DND-41 (cell line): ENCODE results near the gene KDELR3.

Source experiments
- ATAC-seq: fragments of 200-7000 bp; cut with Tn5 transposase; 3 replicates; pipeline ENCODE4 v1.9.1; 2021; ENCODE audit warnings: low read depth; ENCODE audit not compliant: insufficient read depth
- DNase-seq: peaks from one replicate; pipeline ENCODE4 v3.0.0-alpha.2; 2020
- H2AFZ ChIP-seq: 2 replicates; pipeline ENCODE4 v1.6.0; 2012; ENCODE audit warnings: low read depth, low read length
- H3K27ac ChIP-seq: 2 replicates; pipeline ENCODE4 v1.5.1; 2012; ENCODE audit warnings: low read length, inconsistent platforms
- H3K27me3 ChIP-seq: fragments of 200-600 bp; sonication (generic); 2 replicates; pipeline ENCODE4 v1.6.0; 2012; ENCODE audit warnings: low read length, mild to moderate bottlenecking, inconsistent platforms; ENCODE audit not compliant: insufficient read depth, poor library complexity
- H3K36me3 ChIP-seq: 2 replicates; pipeline ENCODE4 v1.5.1; 2012; ENCODE audit warnings: low read length, inconsistent platforms; ENCODE audit not compliant: insufficient read depth
- H3K4me1 ChIP-seq: 2 replicates; pipeline ENCODE4 v1.5.1; 2012; ENCODE audit warnings: mild to moderate bottlenecking, low read length; ENCODE audit not compliant: insufficient read depth
- H3K4me2 ChIP-seq: 2 replicates; pipeline ENCODE4 v1.6.0; 2012; ENCODE audit warnings: mild to moderate bottlenecking, moderate library complexity, low read length, inconsistent platforms; ENCODE audit not compliant: insufficient read depth
- H3K4me3 ChIP-seq, 2 experiments: fragments of 200-600 bp in 1 of 2; shearing (Covaris generic) in 1 of 2; 2 replicates each; pipeline ENCODE4 v1.5.1; 2012 to 2016; ENCODE audit warnings: inconsistent platforms in 2 of 2, low read length in 2 of 2, mild to moderate bottlenecking in 2 of 2, low read depth in 1 of 2, moderate library complexity in 1 of 2
- H3K79me2 ChIP-seq: 2 replicates; pipeline ENCODE4 v1.6.0; 2012; ENCODE audit warnings: low read length, inconsistent platforms; ENCODE audit not compliant: insufficient read depth
- H3K9ac ChIP-seq: 2 replicates; pipeline ENCODE4 v1.6.0; 2012; ENCODE audit warnings: low read depth, mild to moderate bottlenecking, inconsistent platforms, low read length, moderate library complexity
- H3K9me3 ChIP-seq: 2 replicates; pipeline ENCODE4 v1.5.1; 2012; ENCODE audit warnings: low read length, moderate library complexity, mild to moderate bottlenecking, inconsistent platforms; ENCODE audit not compliant: insufficient read depth, severe bottlenecking
- H4K20me1 ChIP-seq: 2 replicates; pipeline ENCODE4 v1.6.0; 2012; ENCODE audit warnings: low read length; ENCODE audit not compliant: insufficient read depth
- EZH2 ChIP-seq: IDR thresholded peaks from 3 replicates; pipeline ENCODE4 v1.6.1; 2012; ENCODE audit warnings: borderline replicate concordance, low read depth, mild to moderate bottlenecking, moderate library complexity, low read length, inconsistent platforms; ENCODE audit not compliant: severe bottlenecking
- TF ChIP-seq, protein P1 (sequence below): IDR thresholded peaks from 2 replicates; pipeline ENCODE4 v1.5.1; 2012; ENCODE audit warnings: borderline replicate concordance, low read length, moderate library complexity, mild to moderate bottlenecking; ENCODE audit not compliant: poor library complexity, severe bottlenecking; ENCODE audit errors: extremely low read depth

KDELR3 gene

DNA sequence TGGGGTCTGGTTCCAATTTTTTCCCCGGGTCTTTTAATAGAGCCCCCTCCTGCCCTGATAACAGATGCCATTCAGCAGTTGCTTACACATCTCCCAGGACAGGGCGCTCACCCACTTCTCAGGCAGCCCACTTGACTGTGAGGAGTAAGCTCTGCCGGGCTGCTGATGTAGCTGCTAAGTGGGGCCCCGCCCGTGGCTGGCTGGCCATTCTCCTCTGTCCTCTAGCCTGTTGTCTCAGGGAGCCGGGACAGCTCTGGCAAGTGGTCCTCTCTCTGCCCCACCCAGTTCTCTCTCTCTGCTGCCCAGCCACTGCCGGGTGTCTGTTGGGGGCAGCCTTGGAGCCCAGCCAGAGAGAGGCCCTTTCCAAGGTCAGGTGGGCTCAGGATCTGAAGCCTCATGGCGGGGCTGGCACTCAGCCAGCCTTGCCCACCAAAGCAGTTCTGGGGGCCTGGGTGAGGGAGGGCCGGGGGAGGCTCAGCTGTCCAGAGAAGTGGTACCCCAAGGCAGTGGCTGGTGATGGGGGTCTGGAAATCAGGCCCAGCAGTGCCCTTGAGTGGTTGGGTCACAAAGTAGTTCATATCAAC is 21.8 kb upstream of the KDELR3 start:
- H3K27me3 ChIP-seq, result peaks cover 36% of the 10 kb centered on the region
- no peak overlapping the region for H3K4me2 ChIP-seq
- no peaks in the 10 kb centered on the region for H3K4me1 ChIP-seq
- DNase-seq (no peak), ATAC-seq (no peak)
- peaks cover 4% of the 10 kb centered on the region for H4K20me1 ChIP-seq
- H3K9me3 ChIP-seq, result no peaks in the 10 kb centered on the region
- no peak overlapping the region for H3K27ac ChIP-seq
- H3K9ac ChIP-seq, result no peak overlapping the region
- H3K79me2 ChIP-seq, result no peaks in the 10 kb centered on the region
- H3K4me3 ChIP-seq, result no peak overlapping the region
- H2AFZ ChIP-seq, result no peak overlapping the region
- no peak for TF ChIP-seq EZH2
- TF ChIP-seq, protein P1, sequence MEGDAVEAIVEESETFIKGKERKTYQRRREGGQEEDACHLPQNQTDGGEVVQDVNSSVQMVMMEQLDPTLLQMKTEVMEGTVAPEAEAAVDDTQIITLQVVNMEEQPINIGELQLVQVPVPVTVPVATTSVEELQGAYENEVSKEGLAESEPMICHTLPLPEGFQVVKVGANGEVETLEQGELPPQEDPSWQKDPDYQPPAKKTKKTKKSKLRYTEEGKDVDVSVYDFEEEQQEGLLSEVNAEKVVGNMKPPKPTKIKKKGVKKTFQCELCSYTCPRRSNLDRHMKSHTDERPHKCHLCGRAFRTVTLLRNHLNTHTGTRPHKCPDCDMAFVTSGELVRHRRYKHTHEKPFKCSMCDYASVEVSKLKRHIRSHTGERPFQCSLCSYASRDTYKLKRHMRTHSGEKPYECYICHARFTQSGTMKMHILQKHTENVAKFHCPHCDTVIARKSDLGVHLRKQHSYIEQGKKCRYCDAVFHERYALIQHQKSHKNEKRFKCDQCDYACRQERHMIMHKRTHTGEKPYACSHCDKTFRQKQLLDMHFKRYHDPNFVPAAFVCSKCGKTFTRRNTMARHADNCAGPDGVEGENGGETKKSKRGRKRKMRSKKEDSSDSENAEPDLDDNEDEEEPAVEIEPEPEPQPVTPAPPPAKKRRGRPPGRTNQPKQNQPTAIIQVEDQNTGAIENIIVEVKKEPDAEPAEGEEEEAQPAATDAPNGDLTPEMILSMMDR, result no peak
- H3K36me3 ChIP-seq, result no peaks in the 10 kb centered on the region

DNA sequence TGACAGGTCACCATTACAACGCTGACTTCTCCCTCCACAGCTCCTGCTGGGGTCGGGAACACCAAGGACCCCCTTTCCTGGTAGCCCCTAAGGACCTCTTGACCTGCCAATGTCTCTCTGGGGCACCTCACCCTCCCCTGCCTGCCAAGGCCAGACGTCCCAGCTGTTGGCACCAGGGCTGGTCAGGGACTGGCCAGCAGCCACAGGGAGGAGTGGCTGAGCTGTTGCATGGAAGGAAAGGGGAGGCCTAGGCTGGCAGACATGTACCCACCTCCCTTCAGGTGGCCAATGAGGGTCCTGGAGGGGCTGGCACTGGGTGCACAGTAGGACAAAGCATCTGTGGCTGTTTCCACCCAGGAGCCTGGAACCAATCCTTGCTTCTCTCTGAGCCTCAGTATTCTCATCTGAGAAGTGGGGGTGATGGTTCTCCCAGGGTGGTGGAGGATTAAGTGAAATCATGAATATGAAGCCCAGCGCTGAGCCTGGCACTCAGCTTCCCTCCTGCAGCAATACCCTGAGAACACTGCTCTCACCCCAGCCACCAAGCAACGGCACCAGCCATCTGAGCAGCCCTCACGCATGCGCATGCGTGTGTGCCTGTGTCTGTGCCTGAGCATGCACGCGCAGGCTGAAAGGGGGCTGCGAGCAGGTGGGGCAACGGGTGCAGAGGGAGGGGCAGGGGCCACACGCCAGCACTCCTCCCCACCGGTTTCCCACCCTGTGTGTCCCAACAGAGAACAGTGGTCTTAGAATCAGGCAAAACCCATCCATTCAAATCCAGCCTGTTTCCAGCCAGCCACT is 18.8 kb upstream of the KDELR3 start:
- ATAC-seq (no peak), DNase-seq (no peak)
- no peaks in the 10 kb centered on the region for H3K36me3 ChIP-seq
- no peak overlapping the region for H3K9ac ChIP-seq
- peaks cover 33% of the 10 kb centered on the region for H3K27me3 ChIP-seq
- no peak overlapping the region for H3K27ac ChIP-seq
- H3K9me3 ChIP-seq, result no peaks in the 10 kb centered on the region
- no peaks in the 10 kb centered on the region for H3K4me1 ChIP-seq
- no peak for TF ChIP-seq EZH2
- TF ChIP-seq, protein P1, result no peak
- H3K4me3 ChIP-seq, result no peak overlapping the region
- no peaks in the 10 kb centered on the region for H3K79me2 ChIP-seq
- H4K20me1 ChIP-seq, result peaks cover 6% of the 10 kb centered on the region
- H2AFZ ChIP-seq, result no peak overlapping the region
- H3K4me2 ChIP-seq, result no peak overlapping the region

DNA sequence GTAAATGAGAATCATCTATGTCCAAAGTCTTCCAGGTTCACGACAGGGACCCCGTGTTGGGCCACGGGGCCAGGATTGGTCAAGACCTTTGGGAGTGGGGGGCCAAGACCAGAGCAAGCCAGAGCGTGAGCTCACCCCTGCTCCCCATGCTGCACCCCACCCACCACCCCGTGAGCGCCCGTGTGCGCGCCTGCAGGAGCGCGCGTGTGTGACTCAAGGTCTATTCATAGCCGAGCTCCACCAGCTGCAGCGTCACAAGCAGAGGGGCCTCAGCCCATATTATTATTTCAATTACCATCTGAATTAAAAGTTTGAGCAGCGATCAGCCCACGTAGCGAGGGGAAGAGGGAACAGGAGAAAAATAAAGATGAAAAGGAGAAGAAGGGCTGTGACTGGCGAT is 18.1 kb upstream of the KDELR3 start:
- H2AFZ ChIP-seq, result no peak overlapping the region
- peaks cover 29% of the 10 kb centered on the region for H3K27me3 ChIP-seq
- H3K79me2 ChIP-seq, result no peaks in the 10 kb centered on the region
- DNase-seq (no peak), ATAC-seq (no peak)
- no peak overlapping the region for H3K27ac ChIP-seq
- no peak overlapping the region for H3K4me2 ChIP-seq
- TF ChIP-seq, protein P1, result no peak
- no peak for TF ChIP-seq EZH2
- H3K36me3 ChIP-seq, result no peaks in the 10 kb centered on the region
- no peaks in the 10 kb centered on the region for H3K9me3 ChIP-seq
- H3K4me1 ChIP-seq, result no peaks in the 10 kb centered on the region
- H3K4me3 ChIP-seq, result no peak overlapping the region
- no peak overlapping the region for H3K9ac ChIP-seq
- H4K20me1 ChIP-seq, result peaks cover 6% of the 10 kb centered on the region
